Vagina (tissue), 2 donors: Measurements from ENCODE around the gene PLAAT3. TPM values are rescaled to one million over a fixed set of nuclear protein-coding genes. Genes with fewer than 3 reads are reported as not detected.

Experiments
- DNase-seq, 2 donors: peaks; one replicate each; pipeline ENCODE4 v3.0.0-alpha.2; 2017; ENCODE audit errors: extremely low spot score in 2 of 2
- H3K27ac ChIP-seq: fragments of 200-600 bp; sonication (generic); one replicate; pipeline ENCODE4 v1.5.1; 2019
- H3K27me3 ChIP-seq: fragments of 200-600 bp; sonication (generic); one replicate; pipeline ENCODE4 v1.5.1; 2019
- H3K36me3 ChIP-seq, 2 donors: fragments of 200-600 bp; sonication (generic); one replicate each; pipeline ENCODE4 v1.5.1; 2017 to 2019
- H3K4me1 ChIP-seq: fragments of 200-600 bp; sonication (generic); one replicate; pipeline ENCODE4 v1.5.1; 2019
- H3K4me3 ChIP-seq, 2 donors: fragments of 200-600 bp; sonication (generic); 1 replicate in 1 of 2; 2 replicates in 1 of 2; pipeline ENCODE4 v1.5.1; 2016 to 2019
- H3K9me3 ChIP-seq: fragments of 200-600 bp; sonication (generic); one replicate; pipeline ENCODE4 v1.5.1; 2019
- POLR2A ChIP-seq, 2 donors: fragments of 450-650 bp; IDR thresholded peaks; one replicate each; pipeline ENCODE4 v1.6.1; 2017; ENCODE audit warnings: antibody characterized with exemption in 2 of 2, mild to moderate bottlenecking in 2 of 2, moderate library complexity in 2 of 2
- POLR2AphosphoS5 ChIP-seq, 2 donors: sonication (generic); formaldehyde crosslinking; IDR thresholded peaks; one replicate each; pipeline ENCODE4 v1.9.0; 2017; ENCODE audit warnings: antibody characterized with exemption in 2 of 2, mild to moderate bottlenecking in 2 of 2, low read depth in 1 of 2; ENCODE audit not compliant: insufficient read depth in 1 of 2
- intact Hi-C: fragments of 100-400 bp; cut with DNase I; formaldehyde crosslinking; loops from one replicate; pipeline ENCODE4 v1.15.1; 2023
- total RNA-seq: library from RNA; depleted of rRNA; stranded (reverse); fragments of >200 nt; gene quantifications from one replicate; pipeline ENCODE4 v1.2.3, GENCODE V29; 2016
- TF ChIP-seq, protein P1 (sequence below), 3 experiments: fragments of 450-650 bp in 2 of 3; fragments of 200-600 bp in 1 of 3; sonication (generic) in 1 of 3; IDR thresholded peaks; one replicate each; pipeline ENCODE4 v1.5.1; 2017 to 2019; ENCODE audit warnings: antibody characterized with exemption in 3 of 3, mild to moderate bottlenecking in 2 of 3, moderate library complexity in 2 of 3

The PLAAT3 gene
- total RNA-seq, 1 donor from 2014 or later = 17.2 TPM

DNA sequence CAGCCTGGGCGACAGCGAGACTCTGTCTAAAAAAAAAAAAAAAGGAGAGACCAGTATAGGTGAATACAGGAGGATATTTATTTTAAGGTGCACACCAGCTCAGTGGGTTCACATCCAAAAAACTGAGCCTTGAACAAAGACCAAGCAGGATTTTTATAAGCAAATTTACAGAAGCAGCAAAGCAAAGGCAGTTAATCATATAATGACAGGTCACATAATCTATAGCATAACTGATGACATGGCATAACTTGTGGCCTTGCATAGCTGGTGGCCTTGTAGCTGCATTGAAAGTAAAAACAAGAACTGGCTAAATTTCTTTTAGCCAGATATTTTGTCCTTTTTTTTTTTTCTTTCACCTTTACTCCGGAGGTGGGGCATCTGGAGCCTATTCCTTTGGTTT lies 2.7 kb upstream of the PLAAT3 start:
- no peaks in the 10 kb centered on the region for H3K9me3 ChIP-seq
- TF ChIP-seq POLR2AphosphoS5 (IDR thresholded peaks at IDR 0.05; ENCODE audit: insufficient read depth in 1 of 2, low read depth in 1 of 2) (no peak), POLR2A (IDR thresholded peaks at IDR 0.05) (no peak)
- TF ChIP-seq, protein P1, sequence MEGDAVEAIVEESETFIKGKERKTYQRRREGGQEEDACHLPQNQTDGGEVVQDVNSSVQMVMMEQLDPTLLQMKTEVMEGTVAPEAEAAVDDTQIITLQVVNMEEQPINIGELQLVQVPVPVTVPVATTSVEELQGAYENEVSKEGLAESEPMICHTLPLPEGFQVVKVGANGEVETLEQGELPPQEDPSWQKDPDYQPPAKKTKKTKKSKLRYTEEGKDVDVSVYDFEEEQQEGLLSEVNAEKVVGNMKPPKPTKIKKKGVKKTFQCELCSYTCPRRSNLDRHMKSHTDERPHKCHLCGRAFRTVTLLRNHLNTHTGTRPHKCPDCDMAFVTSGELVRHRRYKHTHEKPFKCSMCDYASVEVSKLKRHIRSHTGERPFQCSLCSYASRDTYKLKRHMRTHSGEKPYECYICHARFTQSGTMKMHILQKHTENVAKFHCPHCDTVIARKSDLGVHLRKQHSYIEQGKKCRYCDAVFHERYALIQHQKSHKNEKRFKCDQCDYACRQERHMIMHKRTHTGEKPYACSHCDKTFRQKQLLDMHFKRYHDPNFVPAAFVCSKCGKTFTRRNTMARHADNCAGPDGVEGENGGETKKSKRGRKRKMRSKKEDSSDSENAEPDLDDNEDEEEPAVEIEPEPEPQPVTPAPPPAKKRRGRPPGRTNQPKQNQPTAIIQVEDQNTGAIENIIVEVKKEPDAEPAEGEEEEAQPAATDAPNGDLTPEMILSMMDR (IDR thresholded peaks at IDR 0.05) = no peak
- no peak for DNase-seq
- peaks cover 26% of the 10 kb centered on the region for H3K4me1 ChIP-seq
- H3K27ac ChIP-seq = no peak overlapping the region
- intact Hi-C loops = loop anchor here (10.0 kb wide), 1 partner anchor 1298 kb away; the partner anchor contains the start of gene ATG2A
- no peaks in the 10 kb centered on the region for H3K27me3 ChIP-seq
- no peak overlapping the region for H3K4me3 ChIP-seq
- no peaks in the 10 kb centered on the region for H3K36me3 ChIP-seq

DNA sequence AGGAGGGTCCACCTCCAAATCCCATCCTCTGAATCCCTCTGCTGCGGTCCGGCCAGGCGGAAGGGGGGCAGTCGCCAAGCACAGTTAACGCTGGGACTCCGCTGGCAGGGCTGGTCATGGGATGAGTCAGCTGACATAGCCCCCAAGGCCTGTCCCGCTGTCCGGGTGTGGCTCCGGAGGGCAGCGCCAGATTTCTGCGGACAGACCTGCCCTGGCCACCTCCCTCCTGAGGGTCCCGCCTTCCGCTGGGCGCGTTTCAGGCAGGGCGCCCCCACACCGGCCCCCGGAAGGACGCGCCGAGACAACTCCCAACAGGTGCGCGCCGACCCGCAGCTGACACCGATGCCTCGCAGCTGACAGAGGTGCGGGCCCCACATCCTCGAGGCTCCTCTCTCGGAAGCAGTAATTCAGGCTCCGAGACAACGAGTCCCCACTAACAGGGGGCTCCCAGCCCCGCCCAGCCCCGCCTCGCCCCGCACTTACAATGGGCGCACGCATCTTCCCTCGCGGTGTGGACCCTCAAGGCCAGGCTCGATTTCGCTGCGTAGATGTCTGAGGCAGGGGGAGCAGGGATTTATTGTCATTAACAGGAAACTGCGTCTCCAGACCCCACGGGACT lies 607 bp downstream of the PLAAT3 start:
- peaks cover 32% of the 10 kb centered on the region for H3K4me1 ChIP-seq
- TF ChIP-seq POLR2AphosphoS5 (IDR thresholded peaks at IDR 0.05; ENCODE audit: insufficient read depth in 1 of 2, low read depth in 1 of 2) (peak in 1 of 2 donors; percentile 33), POLR2A (IDR thresholded peaks at IDR 0.05) (no peak)
- no peak for DNase-seq
- intact Hi-C loops = loop anchor here (10.0 kb wide), 1 partner anchor 1301 kb away; the partner anchor contains the start of gene ATG2A
- H3K4me3 ChIP-seq = peak overlapping the region; percentile 69
- no peaks in the 10 kb centered on the region for H3K36me3 ChIP-seq
- H3K9me3 ChIP-seq = no peaks in the 10 kb centered on the region
- H3K27ac ChIP-seq = peak overlapping the region; percentile 67
- H3K27me3 ChIP-seq = no peaks in the 10 kb centered on the region

DNA sequence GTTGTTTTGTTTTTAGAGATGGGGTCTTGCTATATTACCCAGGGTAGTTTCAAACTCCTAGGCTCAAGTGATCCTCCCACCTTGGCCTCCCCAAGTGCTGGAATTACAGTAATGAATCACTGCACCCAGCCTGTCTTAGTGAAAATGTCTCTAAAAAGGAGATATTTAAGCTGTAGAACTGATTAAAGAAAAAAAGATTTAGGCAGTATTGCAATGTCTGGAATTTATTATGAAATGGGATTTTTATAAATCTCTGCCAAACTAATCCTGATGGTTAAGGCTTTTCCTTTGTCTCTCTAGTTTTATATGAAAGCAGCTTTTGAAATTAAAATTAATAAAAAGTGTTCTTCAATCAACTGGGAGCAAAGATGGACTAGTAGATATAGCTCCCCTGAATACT lies 2.1 kb downstream of the PLAAT3 start:
- H3K4me3 ChIP-seq = no peak overlapping the region
- peaks cover 32% of the 10 kb centered on the region for H3K4me1 ChIP-seq
- intact Hi-C loops = loop anchor here (10.0 kb wide), 1 partner anchor 1303 kb away; the partner anchor contains the start of gene ATG2A

DNA sequence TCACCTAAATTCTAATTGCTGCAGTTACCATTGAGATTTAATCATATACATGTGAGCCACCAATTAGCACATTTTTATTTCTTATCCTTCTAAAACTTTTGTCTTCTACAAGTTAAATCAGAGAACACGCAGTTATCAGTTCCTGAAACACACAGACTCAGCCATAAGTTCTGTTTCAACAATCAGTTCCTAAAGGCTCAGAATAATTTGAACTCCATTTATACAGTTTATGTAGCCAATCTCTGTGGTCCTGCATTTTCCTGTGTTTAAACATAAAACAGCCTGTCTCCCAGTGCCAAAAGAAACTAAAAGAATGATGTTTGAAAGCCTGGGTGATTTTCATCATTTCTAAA lies 2.9 kb downstream of the PLAAT3 start:
- no peaks in the 10 kb centered on the region for H3K27me3 ChIP-seq
- no peak for DNase-seq
- H3K4me1 ChIP-seq = peaks cover 32% of the 10 kb centered on the region
- intact Hi-C loops = loop anchor here (10.0 kb wide), 1 partner anchor 1303 kb away; the partner anchor contains the start of gene ATG2A
- no peaks in the 10 kb centered on the region for H3K36me3 ChIP-seq
- no peak overlapping the region for H3K4me3 ChIP-seq
- TF ChIP-seq, protein P1 (IDR thresholded peaks at IDR 0.05) = no peak
- no peak for TF ChIP-seq POLR2AphosphoS5 (IDR thresholded peaks at IDR 0.05; ENCODE audit: insufficient read depth in 1 of 2, low read depth in 1 of 2)
- no peaks in the 10 kb centered on the region for H3K9me3 ChIP-seq
- H3K27ac ChIP-seq = no peak overlapping the region

More for the DNA sequence above, 2.1 kb downstream of the PLAAT3 start:
- H3K27ac ChIP-seq = no peak overlapping the region
- TF ChIP-seq, protein P1 (IDR thresholded peaks at IDR 0.05) = no peak
- no peak for TF ChIP-seq POLR2A (IDR thresholded peaks at IDR 0.05)
- no peak for TF ChIP-seq POLR2AphosphoS5 (IDR thresholded peaks at IDR 0.05; ENCODE audit: insufficient read depth in 1 of 2, low read depth in 1 of 2)
- no peaks in the 10 kb centered on the region for H3K9me3 ChIP-seq
- no peaks in the 10 kb centered on the region for H3K36me3 ChIP-seq
- no peaks in the 10 kb centered on the region for H3K27me3 ChIP-seq
- DNase-seq = no peak

DNA sequence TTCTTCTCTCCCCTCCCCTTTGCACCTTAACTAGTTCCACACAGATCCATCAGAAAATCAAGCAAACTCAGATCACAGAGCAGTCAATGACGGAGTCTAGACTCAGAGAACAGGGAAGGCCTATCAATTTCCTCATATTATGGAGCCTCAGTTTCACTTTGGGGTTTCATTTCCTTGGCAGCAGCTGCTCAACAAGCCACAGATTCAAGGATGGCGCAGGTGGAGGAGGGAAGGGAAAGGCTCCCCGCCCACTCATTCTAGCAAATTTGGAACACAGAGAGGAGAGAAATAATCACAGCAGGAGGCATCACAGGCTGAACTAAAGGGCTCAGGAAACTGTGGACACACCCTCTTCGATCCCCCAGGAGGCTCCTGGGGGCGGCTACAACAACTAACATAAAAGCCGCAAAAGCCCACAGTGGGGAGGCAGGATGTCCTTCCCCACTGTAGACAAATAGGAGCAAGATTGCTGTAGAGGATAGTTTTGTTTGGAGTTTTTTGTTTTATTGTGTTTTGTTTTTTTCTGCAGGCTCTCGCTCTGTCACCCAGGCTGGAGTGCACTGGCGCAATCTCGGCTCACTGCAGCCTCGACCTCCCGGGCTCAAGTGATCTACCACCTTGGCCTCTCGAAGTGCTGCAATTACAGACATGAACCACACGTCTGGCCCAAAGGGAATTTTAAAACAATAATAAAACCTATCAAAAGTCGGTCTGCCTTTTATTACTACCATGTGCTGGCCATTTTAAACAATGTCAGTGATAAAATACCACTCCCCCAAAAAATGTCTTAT lies 3.4 kb downstream of the PLAAT3 start:
- Histone ChIP-seq H3K27ac (no peak overlapping the region), H3K4me3 (no peak overlapping the region), H3K27me3 (no peaks in the 10 kb centered on the region), H3K36me3 (no peaks in the 10 kb centered on the region), H3K9me3 (no peaks in the 10 kb centered on the region), H3K4me1 (peaks cover 32% of the 10 kb centered on the region)
- TF ChIP-seq, protein P1 (IDR thresholded peaks at IDR 0.05) = no peak
- TF ChIP-seq POLR2A (IDR thresholded peaks at IDR 0.05) (no peak), POLR2AphosphoS5 (IDR thresholded peaks at IDR 0.05; ENCODE audit: insufficient read depth in 1 of 2, low read depth in 1 of 2) (no peak)
- DNase-seq = no peak
- intact Hi-C loops = loop anchor here (10.0 kb wide), 1 partner anchor 1304 kb away; the partner anchor contains the start of gene ATG2A
